ENCODE results near the gene VANGL2.

Gene VANGL2

GRCh38 chr1:160419838-160420169, 19.4 kb downstream of the VANGL2 start:
- peaks cover 39 to 59% of the 10 kb centered on the region in 2 experiments for H3K36me3 ChIP-seq (ENCODE audit: control insufficient read depth in 1 of 2, insufficient read depth in 2 of 2, low read length in 2 of 2)
- no CpG with 5 or more reads among the region's 4 CpGs for WGBS (ENCODE audit: extremely low coverage, insufficient coverage, insufficient read length)
- no peaks in the 10 kb centered on the region for H3K79me2 ChIP-seq (ENCODE audit: control insufficient read depth, insufficient read depth, low read length, poor library complexity)
- H3K79me1 ChIP-seq (ENCODE audit: low read length) = no peaks in the 10 kb centered on the region
- H2BK5ac ChIP-seq (ENCODE audit: low read depth, low read length, poor library complexity) = no peak overlapping the region
- H3K18ac ChIP-seq (ENCODE audit: low read length) = no peak overlapping the region
- no peak overlapping the region for H2BK120ac ChIP-seq (ENCODE audit: insufficient read depth, low read length, poor library complexity)
- no peak for DNase-seq
- no peak overlapping the region for H2BK12ac ChIP-seq (ENCODE audit: low read length)
- H3K4me3 ChIP-seq (ENCODE audit: low read depth, low read length) = no peak overlapping the region
- H3K9me3 ChIP-seq (ENCODE audit: insufficient read depth, low read depth, low read length) = no peaks in the 10 kb centered on the region
- no peak overlapping the region for H4K12ac ChIP-seq (ENCODE audit: low read depth, low read length)
- no peak overlapping the region for H2AK5ac ChIP-seq (ENCODE audit: low read length)
- no peaks in the 10 kb centered on the region for H3K27me3 ChIP-seq (ENCODE audit: insufficient read depth, low read length)
- H3K9ac ChIP-seq (ENCODE audit: low read length) = no peak overlapping the region
- H4K91ac ChIP-seq (ENCODE audit: low read depth, low read length) = no peak overlapping the region
- no peak overlapping the region for H3K4ac ChIP-seq (ENCODE audit: low read depth, low read length)
- H3K14ac ChIP-seq (ENCODE audit: low read length) = no peak overlapping the region
- H2AFZ ChIP-seq (ENCODE audit: insufficient read depth, low read length, poor library complexity) = no peak overlapping the region
- H3K4me2 ChIP-seq (ENCODE audit: low read length) = no peak overlapping the region
- no peak overlapping the region for H3K27ac ChIP-seq (ENCODE audit: low read depth, low read length)
- no peak overlapping the region for H4K8ac ChIP-seq (ENCODE audit: low read depth, low read length)
- H3K4me1 ChIP-seq (ENCODE audit: control insufficient read depth in 1 of 2, insufficient read depth in 2 of 2, low read length in 2 of 2) = peaks cover 0 to 2% of the 10 kb centered on the region in 2 experiments
- H3K23ac ChIP-seq (ENCODE audit: low read length) = no peak overlapping the region

- no peak overlapping the region for H3K23ac ChIP-seq (ENCODE audit: low read length)
- DNase-seq = no peak
- no CpG with 5 or more reads among the region's 7 CpGs for WGBS (ENCODE audit: extremely low coverage, insufficient coverage, insufficient read length)
Measured at GRCh38 chr1:160420881-160421842, 20.8 kb downstream of the VANGL2 start.

GRCh38 chr1:160421881-160422280, 21.5 kb downstream of the VANGL2 start:
- Histone ChIP-seq H4K12ac (ENCODE audit: low read depth, low read length) (no peak overlapping the region), H3K4me2 (ENCODE audit: low read length) (no peak overlapping the region), H3K9ac (ENCODE audit: low read length) (no peak overlapping the region), H3K23ac (ENCODE audit: low read length) (no peak overlapping the region), H2BK5ac (ENCODE audit: low read depth, low read length, poor library complexity) (no peak overlapping the region), H3K27me3 (ENCODE audit: insufficient read depth, low read length) (no peaks in the 10 kb centered on the region), H2BK120ac (ENCODE audit: insufficient read depth, low read length, poor library complexity) (no peak overlapping the region), H4K8ac (ENCODE audit: low read depth, low read length) (no peak overlapping the region), H4K91ac (ENCODE audit: low read depth, low read length) (no peak overlapping the region), H3K4ac (ENCODE audit: low read depth, low read length) (no peak overlapping the region), H2BK12ac (ENCODE audit: low read length) (no peak overlapping the region), H3K79me2 (ENCODE audit: control insufficient read depth, insufficient read depth, low read length, poor library complexity) (no peaks in the 10 kb centered on the region), H2AK5ac (ENCODE audit: low read length) (no peak overlapping the region), H3K4me1 (ENCODE audit: control insufficient read depth in 1 of 2, insufficient read depth in 2 of 2, low read length in 2 of 2) (no peaks in the 10 kb centered on the region), H3K9me3 (ENCODE audit: insufficient read depth, low read depth, low read length) (no peaks in the 10 kb centered on the region), H3K79me1 (ENCODE audit: low read length) (no peaks in the 10 kb centered on the region), H3K14ac (ENCODE audit: low read length) (no peak overlapping the region), H2AFZ (ENCODE audit: insufficient read depth, low read length, poor library complexity) (no peak overlapping the region), H3K27ac (ENCODE audit: low read depth, low read length) (no peak overlapping the region), H3K36me3 (ENCODE audit: control insufficient read depth in 1 of 2, insufficient read depth in 2 of 2, low read length in 2 of 2) (peaks cover 47 to 69% of the 10 kb centered on the region in 2 experiments), H3K18ac (ENCODE audit: low read length) (no peak overlapping the region), H3K4me3 (ENCODE audit: low read depth, low read length) (no peak overlapping the region)
- DNase-seq = no peak
- no CpG with 5 or more reads among the region's 5 CpGs for WGBS (ENCODE audit: extremely low coverage, insufficient coverage, insufficient read length)

More at GRCh38 chr1:160420881-160421842, 20.8 kb downstream of the VANGL2 start:
- Histone ChIP-seq H3K9ac (ENCODE audit: low read length) (no peak overlapping the region), H3K4ac (ENCODE audit: low read depth, low read length) (no peak overlapping the region), H2AFZ (ENCODE audit: insufficient read depth, low read length, poor library complexity) (no peak overlapping the region), H2AK5ac (ENCODE audit: low read length) (no peak overlapping the region), H3K9me3 (ENCODE audit: insufficient read depth, low read depth, low read length) (no peaks in the 10 kb centered on the region), H3K4me2 (ENCODE audit: low read length) (no peak overlapping the region), H2BK120ac (ENCODE audit: insufficient read depth, low read length, poor library complexity) (no peak overlapping the region), H2BK12ac (ENCODE audit: low read length) (no peak overlapping the region), H3K4me3 (ENCODE audit: low read depth, low read length) (no peak overlapping the region), H4K8ac (ENCODE audit: low read depth, low read length) (no peak overlapping the region), H2BK5ac (ENCODE audit: low read depth, low read length, poor library complexity) (no peak overlapping the region), H3K79me2 (ENCODE audit: control insufficient read depth, insufficient read depth, low read length, poor library complexity) (no peaks in the 10 kb centered on the region), H4K12ac (ENCODE audit: low read depth, low read length) (no peak overlapping the region), H3K27ac (ENCODE audit: low read depth, low read length) (no peak overlapping the region), H3K18ac (ENCODE audit: low read length) (no peak overlapping the region), H3K14ac (ENCODE audit: low read length) (no peak overlapping the region), H3K4me1 (ENCODE audit: control insufficient read depth in 1 of 2, insufficient read depth in 2 of 2, low read length in 2 of 2) (no peaks in the 10 kb centered on the region), H4K91ac (ENCODE audit: low read depth, low read length) (no peak overlapping the region), H3K79me1 (ENCODE audit: low read length) (no peaks in the 10 kb centered on the region), H3K36me3 (ENCODE audit: control insufficient read depth in 1 of 2, insufficient read depth in 2 of 2, low read length in 2 of 2) (peaks cover 42 to 64% of the 10 kb centered on the region in 2 experiments), H3K27me3 (ENCODE audit: insufficient read depth, low read length) (no peaks in the 10 kb centered on the region)

DNA sequence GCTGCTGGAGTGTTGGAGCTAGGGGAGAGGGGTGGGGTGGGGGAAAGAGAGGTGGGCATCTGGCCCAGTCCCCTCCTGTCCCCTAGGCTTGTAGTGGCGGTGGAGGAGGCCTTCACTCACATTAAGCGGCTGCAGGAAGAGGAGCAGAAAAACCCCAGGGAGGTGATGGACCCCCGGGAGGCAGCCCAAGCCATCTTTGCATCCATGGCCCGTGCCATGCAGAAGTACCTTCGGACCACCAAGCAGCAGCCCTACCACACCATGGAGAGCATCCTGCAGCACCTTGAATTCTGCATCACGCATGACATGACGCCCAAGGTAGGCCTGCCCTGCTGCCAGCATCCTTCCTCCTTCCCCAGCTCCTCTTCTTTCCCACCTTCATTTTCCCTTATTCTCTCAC, 23.6 kb downstream of the VANGL2 start:
- Histone ChIP-seq H3K9ac (ENCODE audit: low read length) (no peak overlapping the region), H3K36me3 (ENCODE audit: control insufficient read depth in 1 of 2, insufficient read depth in 2 of 2, low read length in 2 of 2) (peaks cover 36 to 61% of the 10 kb centered on the region in 2 experiments), H4K91ac (ENCODE audit: low read depth, low read length) (no peak overlapping the region), H3K4ac (ENCODE audit: low read depth, low read length) (no peak overlapping the region), H3K4me3 (ENCODE audit: low read depth, low read length) (no peak overlapping the region), H2BK5ac (ENCODE audit: low read depth, low read length, poor library complexity) (no peak overlapping the region), H2BK120ac (ENCODE audit: insufficient read depth, low read length, poor library complexity) (no peak overlapping the region), H3K9me3 (ENCODE audit: insufficient read depth, low read depth, low read length) (peaks cover 2% of the 10 kb centered on the region), H4K8ac (ENCODE audit: low read depth, low read length) (no peak overlapping the region), H3K14ac (ENCODE audit: low read length) (no peak overlapping the region), H3K23ac (ENCODE audit: low read length) (no peak overlapping the region), H3K79me1 (ENCODE audit: low read length) (no peaks in the 10 kb centered on the region), H4K12ac (ENCODE audit: low read depth, low read length) (no peak overlapping the region), H2AK5ac (ENCODE audit: low read length) (no peak overlapping the region), H3K79me2 (ENCODE audit: control insufficient read depth, insufficient read depth, low read length, poor library complexity) (no peaks in the 10 kb centered on the region), H2BK12ac (ENCODE audit: low read length) (no peak overlapping the region), H3K18ac (ENCODE audit: low read length) (no peak overlapping the region), H3K27me3 (ENCODE audit: insufficient read depth, low read length) (no peaks in the 10 kb centered on the region), H3K27ac (ENCODE audit: low read depth, low read length) (no peak overlapping the region), H3K4me2 (ENCODE audit: low read length) (no peak overlapping the region), H2AFZ (ENCODE audit: insufficient read depth, low read length, poor library complexity) (no peak overlapping the region), H3K4me1 (ENCODE audit: control insufficient read depth in 1 of 2, insufficient read depth in 2 of 2, low read length in 2 of 2) (no peaks in the 10 kb centered on the region)
- no CpG with 5 or more reads among the region's 7 CpGs for WGBS (ENCODE audit: extremely low coverage, insufficient coverage, insufficient read length)
- DNase-seq = no peak
